ENCODE results near the gene C11orf21. TPM values are rescaled to one million over a fixed set of nuclear protein-coding genes. Genes with fewer than 3 reads are reported as not detected.
"Not testable (repeated sequence)": the region's sequence is repeated elsewhere in the genome, so short reads cannot be mapped to it uniquely, and the experiment has no call there.

Gene C11orf21
- total RNA-seq, 1 donor from 2014 or later: 0.29 TPM

GRCh38 chr11:2289859-2290258 lies 11.9 kb downstream of the C11orf21 start:
- no peaks in the 10 kb centered on the region for H3K4me1 Mint-ChIP-seq
- TF ChIP-seq CTCF (IDR thresholded peaks at IDR 0.05; ENCODE audit: unreplicated experiment): no peak
- peak in 1 of 2 experiments; percentile 33 for DNase-seq (ENCODE audit: low spot score in 2 of 2, unreplicated experiment in 2 of 2)
- no peaks in the 10 kb centered on the region for H3K36me3 Mint-ChIP-seq
- H3K9me3 Mint-ChIP-seq: no peaks in the 10 kb centered on the region
- H3K27ac Mint-ChIP-seq: no peak overlapping the region
- peaks cover 62% of the 10 kb centered on the region for H3K27me3 Mint-ChIP-seq (ENCODE audit: low read depth)
- H3K4me3 Mint-ChIP-seq: no peak overlapping the region

- no peak for DNase-seq (ENCODE audit: low spot score in 2 of 2, unreplicated experiment in 2 of 2)
Measured at GRCh38 chr11:2289350-2289749, 12.4 kb downstream of the C11orf21 start.

GRCh38 chr11:2287091-2287490 lies 14.6 kb downstream of the C11orf21 start:
- H3K27ac Mint-ChIP-seq: no peak overlapping the region
- H3K4me3 Mint-ChIP-seq: no peak overlapping the region
- H3K36me3 Mint-ChIP-seq: no peaks in the 10 kb centered on the region
- no peak for DNase-seq (ENCODE audit: low spot score in 2 of 2, unreplicated experiment in 2 of 2)
- H3K27me3 Mint-ChIP-seq (ENCODE audit: low read depth): peaks cover 60% of the 10 kb centered on the region
- H3K4me1 Mint-ChIP-seq: no peaks in the 10 kb centered on the region
- TF ChIP-seq CTCF (IDR thresholded peaks at IDR 0.05; ENCODE audit: unreplicated experiment): no peak
- peaks cover 14% of the 10 kb centered on the region for H3K9me3 Mint-ChIP-seq

More at GRCh38 chr11:2289350-2289749, 12.4 kb downstream of the C11orf21 start:
- no peaks in the 10 kb centered on the region for H3K36me3 Mint-ChIP-seq
- TF ChIP-seq CTCF (IDR thresholded peaks at IDR 0.05; ENCODE audit: unreplicated experiment): no peak
- no peak overlapping the region for H3K27ac Mint-ChIP-seq
- H3K27me3 Mint-ChIP-seq (ENCODE audit: low read depth): peaks cover 61% of the 10 kb centered on the region
- H3K4me1 Mint-ChIP-seq: no peaks in the 10 kb centered on the region
- no peak overlapping the region for H3K4me3 Mint-ChIP-seq
- no peaks in the 10 kb centered on the region for H3K9me3 Mint-ChIP-seq

GRCh38 chr11:2286350-2286749 lies 15.4 kb downstream of the C11orf21 start:
- DNase-seq (ENCODE audit: low spot score in 2 of 2, unreplicated experiment in 2 of 2); H3K4me3 Mint-ChIP-seq; H3K4me1 Mint-ChIP-seq; H3K36me3 Mint-ChIP-seq; H3K27ac Mint-ChIP-seq: not testable (repeated sequence)
- peaks cover 15% of the 10 kb centered on the region for H3K9me3 Mint-ChIP-seq
- H3K27me3 Mint-ChIP-seq (ENCODE audit: low read depth): peaks cover 65% of the 10 kb centered on the region

GRCh38 chr11:2280208-2280607 lies 21.5 kb downstream of the C11orf21 start:
- Mint-ChIP-seq H3K36me3 (no peaks in the 10 kb centered on the region), H3K4me1 (peaks cover 10% of the 10 kb centered on the region), H3K27me3 (ENCODE audit: low read depth) (peaks cover 53% of the 10 kb centered on the region), H3K27ac (no peak overlapping the region), H3K9me3 (peaks cover 28% of the 10 kb centered on the region), H3K4me3 (no peak overlapping the region)
- no peak for DNase-seq (ENCODE audit: low spot score in 2 of 2, unreplicated experiment in 2 of 2)
- no peak for TF ChIP-seq CTCF (IDR thresholded peaks at IDR 0.05; ENCODE audit: unreplicated experiment)

GRCh38 chr11:2277933-2278523 lies 23.7 kb downstream of the C11orf21 start:
- peaks cover 10% of the 10 kb centered on the region for H3K4me1 Mint-ChIP-seq
- H3K27ac Mint-ChIP-seq: no peak overlapping the region
- H3K4me3 Mint-ChIP-seq: no peak overlapping the region
- H3K36me3 Mint-ChIP-seq: no peaks in the 10 kb centered on the region
- peaks cover 56% of the 10 kb centered on the region for H3K27me3 Mint-ChIP-seq (ENCODE audit: low read depth)
- peaks cover 24% of the 10 kb centered on the region for H3K9me3 Mint-ChIP-seq
- no peak for DNase-seq (ENCODE audit: low spot score in 2 of 2, unreplicated experiment in 2 of 2)
- TF ChIP-seq CTCF (IDR thresholded peaks at IDR 0.05; ENCODE audit: unreplicated experiment): no peak
